Small intestine (tissue), 7 donors: ENCODE results near the gene ZC3H13. TPM values are rescaled to one million over a fixed set of nuclear protein-coding genes. Genes with fewer than 3 reads are reported as not detected.

Experiments
- DNase-seq, 2 donors: peaks; one replicate each; pipeline versions ENCODE4 v3.0.0 to v3.0.0-alpha.2; 2013
- FAIRE-seq: peaks from 2 replicates; lab custom pipeline; 2012; peaks lifted over from hg19 to GRCh38; lab: Jason Lieb, UNC
- H3K27ac ChIP-seq, 3 donors: one replicate each; pipeline ENCODE4 v1.5.1; 2013; ENCODE audit warnings: low read length in 2 of 3, mild to moderate bottlenecking in 2 of 3, control low read depth in 1 of 3, inconsistent platforms in 1 of 3, low read depth in 1 of 3, moderate library complexity in 1 of 3
- H3K27me3 ChIP-seq, 3 donors: one replicate each; pipeline ENCODE4 v1.6.1; 2013; ENCODE audit warnings: low read length in 3 of 3, inconsistent platforms in 1 of 3; ENCODE audit not compliant: control insufficient read depth in 3 of 3, insufficient read depth in 3 of 3
- H3K36me3 ChIP-seq, 3 donors: one replicate each; pipeline ENCODE4 v1.6.1; 2013; ENCODE audit warnings: low read length in 3 of 3, inconsistent platforms in 1 of 3, low read depth in 1 of 3, mild to moderate bottlenecking in 1 of 3, moderate library complexity in 1 of 3; ENCODE audit not compliant: control insufficient read depth in 3 of 3, insufficient read depth in 2 of 3
- H3K4me1 ChIP-seq, 3 donors: one replicate each; pipeline ENCODE4 v1.6.1; 2013; ENCODE audit warnings: low read length in 2 of 3, inconsistent platforms in 1 of 3, low read depth in 1 of 3, mild to moderate bottlenecking in 1 of 3, moderate library complexity in 1 of 3; ENCODE audit not compliant: control insufficient read depth in 3 of 3, insufficient read depth in 2 of 3
- H3K4me3 ChIP-seq, 3 donors: one replicate each; pipeline ENCODE4 v1.5.1; 2013; ENCODE audit warnings: low read length in 3 of 3, control low read depth in 1 of 3, inconsistent platforms in 1 of 3, low read depth in 1 of 3, mild to moderate bottlenecking in 1 of 3, moderate library complexity in 1 of 3
- H3K9me3 ChIP-seq, 2 donors: one replicate each; pipeline ENCODE4 v1.6.1; 2013; ENCODE audit warnings: low read depth in 1 of 2, low read length in 1 of 2; ENCODE audit not compliant: control insufficient read depth in 2 of 2, insufficient read depth in 1 of 2
- WGBS, 3 donors: extraction: QIAGEN DNeasy Blood & Tissue Kit; methylation state at CpG; one replicate each; pipeline ENCODE4 v1.1.7; 2013; 5-methylcytosine and 5-hydroxymethylcytosine counted together
- polyA plus RNA-seq, 4 donors: library from polyadenylated mRNA; stranded (reverse) in 3 of 4; unstranded in 1 of 4; fragments of 200-250 nt in 3 of 4; fragments of 120-200 nt in 1 of 4; gene quantifications; one replicate each; pipeline versions ENCODE4 v1.2.1 to v1.2.3, GENCODE V29; 2013
- donor health status: healthy with polysubstance abuse.
- donor health status: control.
- donor health status: control.
- donor health status: Bipolar disorder and iron deficiency.
- donor health status: healthy.

Gene ZC3H13
- polyA plus RNA-seq, 4 donors = 9.2 to 34.5 (median 10.8) TPM

DNA sequence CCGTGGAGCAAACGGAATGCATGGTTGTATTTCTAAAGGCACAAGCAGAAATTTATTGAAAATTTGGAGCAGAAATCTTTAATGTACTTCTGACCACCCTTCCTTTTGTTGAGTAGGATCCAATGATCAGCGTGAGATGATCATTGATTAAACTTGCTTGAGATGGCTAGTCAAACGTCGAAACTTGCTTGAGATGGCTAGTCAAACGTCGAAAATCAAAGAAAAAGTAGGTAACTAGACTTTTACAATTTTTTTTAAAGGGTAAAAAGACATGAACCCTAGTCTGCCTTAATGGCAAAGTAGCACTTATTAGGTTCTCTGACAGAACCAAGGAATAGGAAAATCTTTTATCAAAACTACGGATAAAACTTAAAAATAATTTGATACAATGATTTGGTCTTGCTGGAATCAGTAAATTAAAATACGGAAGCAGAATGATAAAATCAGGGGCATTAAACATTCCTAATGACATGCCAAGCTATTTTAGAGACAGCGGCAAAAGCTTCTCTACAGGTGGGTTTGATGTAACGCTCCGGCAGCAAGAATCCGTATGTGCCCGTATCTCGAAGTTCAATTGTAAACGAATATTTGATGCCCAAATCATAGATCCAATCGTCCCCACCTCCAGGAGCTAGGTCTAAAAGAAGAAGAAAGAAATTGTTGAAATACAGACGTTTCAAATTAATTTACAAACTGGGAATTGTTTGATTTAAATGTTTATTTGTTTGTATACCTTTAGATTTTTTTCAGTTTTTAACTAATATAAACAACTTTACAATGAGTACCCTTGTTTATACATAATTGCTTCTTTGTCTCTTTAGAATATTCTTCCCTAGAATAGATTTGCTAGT lies 841 bp upstream of the ZC3H13 start:
- Histone ChIP-seq H3K27me3 (peaks cover 0 to 3% (median 0%) of the 10 kb centered on the region in 3 donors), H3K9me3 (no peaks in the 10 kb centered on the region), H3K4me3 (peak overlapping the region; percentile 42 to 90 (median 86)), H3K4me1 (peaks cover 2 to 5% (median 2%) of the 10 kb centered on the region in 3 donors), H3K36me3 (no peaks in the 10 kb centered on the region), H3K27ac (peak overlapping the region in 2 of 3 donors; percentile 90 to 97)
- WGBS, 3 donors = 21 to 23% (median 21%) methylated on average over 18 of the region's 18 CpGs
- FAIRE-seq (no peak), DNase-seq (peak in 1 of 2 donors; percentile 18)

DNA sequence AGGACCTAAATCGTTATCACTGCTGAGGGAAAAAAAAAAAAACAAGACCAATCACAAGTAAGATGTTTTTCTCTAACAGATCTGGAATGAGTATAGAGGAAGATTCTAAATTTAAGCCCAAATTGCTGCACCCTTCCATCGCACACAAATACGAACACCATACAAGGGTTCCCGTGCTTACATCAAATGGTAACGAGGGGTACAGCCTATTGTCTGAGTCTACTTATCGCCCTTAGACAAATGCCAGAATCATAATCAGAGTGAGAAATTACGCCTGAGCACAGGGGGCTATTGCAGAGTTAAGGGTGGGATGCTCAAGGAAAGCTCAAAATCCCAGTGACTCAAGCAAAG lies 603 bp downstream of the ZC3H13 start:
- H3K4me3 ChIP-seq = peak overlapping the region; percentile 86 to 90 (median 89)
- no peak for DNase-seq
- FAIRE-seq = no peak
- no peaks in the 10 kb centered on the region for H3K36me3 ChIP-seq
- H3K27ac ChIP-seq = peak overlapping the region; percentile 90 to 97 (median 96)
- H3K4me1 ChIP-seq = peaks cover 2 to 5% (median 2%) of the 10 kb centered on the region in 3 donors
- no peaks in the 10 kb centered on the region for H3K9me3 ChIP-seq
- WGBS, 3 donors = 0 to 1% (median 1%) methylated on average over 7 of the region's 7 CpGs
- peaks cover 0 to 3% (median 0%) of the 10 kb centered on the region in 3 donors for H3K27me3 ChIP-seq

DNA sequence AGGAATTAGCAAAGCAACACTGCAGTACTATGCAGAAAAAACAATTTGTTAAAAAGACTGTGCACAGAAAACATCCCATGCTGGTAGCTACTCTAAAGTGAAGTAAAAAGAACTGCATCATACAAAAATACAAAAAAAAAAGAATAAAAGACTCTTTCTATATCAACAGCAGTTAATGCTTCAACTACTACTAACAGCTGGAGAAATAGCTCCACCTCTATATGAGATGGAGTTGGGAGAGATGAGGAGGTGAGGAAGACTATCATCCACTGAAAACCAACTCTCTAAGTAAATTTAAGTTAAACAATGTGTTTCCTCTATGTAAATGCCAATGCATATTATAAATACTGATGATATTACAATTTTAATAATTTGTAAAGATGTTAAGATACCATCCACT lies 1.8 kb downstream of the ZC3H13 start:
- no peak for DNase-seq
- no peaks in the 10 kb centered on the region for H3K9me3 ChIP-seq
- FAIRE-seq = no peak
- H3K4me1 ChIP-seq = peaks cover 2 to 5% (median 2%) of the 10 kb centered on the region in 3 donors
- H3K4me3 ChIP-seq = no peak overlapping the region
- peaks cover 0 to 3% (median 0%) of the 10 kb centered on the region in 3 donors for H3K27me3 ChIP-seq
- no peaks in the 10 kb centered on the region for H3K36me3 ChIP-seq
- H3K27ac ChIP-seq = no peak overlapping the region

DNA sequence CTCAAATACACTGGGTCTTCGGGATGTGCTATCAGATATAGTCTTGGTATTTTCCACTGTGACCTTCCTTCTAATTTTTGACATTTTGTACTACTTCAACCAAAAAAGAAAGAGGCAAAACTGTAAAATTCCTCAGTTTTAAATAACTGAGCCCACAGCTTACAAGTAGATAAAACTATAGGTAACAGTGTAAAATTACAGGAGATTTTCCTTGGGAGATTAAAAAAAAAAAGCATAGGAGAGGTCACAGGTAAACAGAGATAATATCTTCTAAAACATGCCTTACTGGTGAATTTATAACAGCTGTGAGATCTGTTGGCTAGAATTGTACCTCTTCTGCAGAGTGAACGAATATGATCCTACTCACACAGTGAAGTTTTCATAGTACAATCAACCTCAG lies 7.1 kb downstream of the ZC3H13 start:
- WGBS, 3 donors = 78 to 89% (median 79%) methylated on average over 2 of the region's 2 CpGs
- Histone ChIP-seq H3K4me1 (no peaks in the 10 kb centered on the region), H3K36me3 (peaks cover 0 to 3% (median 0%) of the 10 kb centered on the region in 3 donors), H3K9me3 (no peaks in the 10 kb centered on the region), H3K4me3 (no peak overlapping the region), H3K27ac (no peak overlapping the region), H3K27me3 (no peaks in the 10 kb centered on the region)
- no peak for FAIRE-seq
- DNase-seq = no peak

DNA sequence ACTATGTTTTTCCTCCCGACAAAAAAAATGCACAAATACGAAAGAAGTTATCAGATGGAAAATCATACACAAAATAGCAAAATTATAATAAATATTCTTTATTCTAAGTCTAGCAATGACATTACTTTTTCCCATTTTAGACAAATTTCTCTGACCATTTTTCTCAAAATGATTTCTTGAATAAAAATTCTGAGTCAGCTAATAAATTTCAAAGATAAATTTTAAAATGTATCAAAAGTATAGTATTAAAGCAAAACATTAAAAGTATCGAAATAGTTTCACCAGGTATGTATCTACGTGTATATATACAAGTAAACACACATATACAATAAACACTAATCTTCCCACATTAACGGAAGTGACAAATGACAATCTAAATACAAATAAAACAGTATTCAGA lies 8.9 kb downstream of the ZC3H13 start:
- WGBS, 3 donors = 93 to 96% (median 96%) methylated on average over 5 of the region's 5 CpGs
- H3K9me3 ChIP-seq = no peaks in the 10 kb centered on the region
- H3K27ac ChIP-seq = no peak overlapping the region
- H3K4me3 ChIP-seq = no peak overlapping the region
- H3K27me3 ChIP-seq = no peaks in the 10 kb centered on the region
- FAIRE-seq = peak; percentile 68
- peaks cover 0 to 3% (median 0%) of the 10 kb centered on the region in 3 donors for H3K36me3 ChIP-seq
- no peak for DNase-seq
- H3K4me1 ChIP-seq = no peaks in the 10 kb centered on the region

DNA sequence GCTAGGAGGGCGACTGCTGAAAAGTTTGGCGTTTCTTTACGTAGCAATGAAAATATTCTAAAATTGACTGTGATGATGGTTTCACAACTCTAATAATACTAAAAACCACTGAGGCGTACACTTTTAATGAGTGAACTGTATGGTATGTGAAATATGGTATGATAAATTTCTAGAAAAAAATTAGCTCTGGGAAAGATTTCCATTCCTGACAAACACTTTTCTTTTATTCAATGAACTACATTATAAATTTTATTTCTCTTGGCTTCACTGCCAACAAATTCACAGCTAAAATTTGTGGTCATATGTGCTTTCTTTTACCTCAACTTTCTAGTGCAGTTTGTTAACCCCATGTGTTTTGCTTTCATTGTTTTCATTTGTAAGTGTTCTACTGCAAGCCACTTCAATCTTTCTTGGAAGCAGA lies 11.1 kb downstream of the ZC3H13 start:
- Histone ChIP-seq H3K9me3 (no peaks in the 10 kb centered on the region), H3K4me3 (no peak overlapping the region), H3K27me3 (no peaks in the 10 kb centered on the region), H3K36me3 (peaks cover 0 to 3% (median 0%) of the 10 kb centered on the region in 3 donors), H3K27ac (no peak overlapping the region), H3K4me1 (peaks cover 0 to 4% (median 0%) of the 10 kb centered on the region in 3 donors)
- FAIRE-seq (no peak), DNase-seq (no peak)
- 91 to 98% (median 95%) methylated on average over 4 of the region's 4 CpGs for WGBS, 3 donors

DNA sequence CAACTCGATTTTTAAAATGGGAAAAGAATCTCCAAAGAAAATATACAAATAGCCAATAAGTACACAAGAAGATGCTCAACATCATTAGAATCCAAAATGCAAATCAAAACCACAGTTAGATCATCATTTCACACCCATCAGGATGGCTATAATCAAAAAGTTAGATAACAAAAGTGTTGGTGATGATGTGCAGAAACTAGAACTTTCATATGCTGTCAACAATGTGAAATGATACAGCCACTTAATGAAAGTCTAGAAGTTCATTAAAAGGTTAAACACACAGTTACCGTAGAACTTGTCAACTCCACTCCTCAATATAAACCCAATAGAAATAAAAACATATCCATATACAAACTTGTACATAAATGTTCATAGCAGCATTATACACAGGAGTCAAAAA lies 11.8 kb downstream of the ZC3H13 start:
- Histone ChIP-seq H3K4me3 (no peak overlapping the region), H3K27ac (no peak overlapping the region), H3K4me1 (peaks cover 0 to 4% (median 0%) of the 10 kb centered on the region in 3 donors), H3K27me3 (no peaks in the 10 kb centered on the region), H3K9me3 (no peaks in the 10 kb centered on the region), H3K36me3 (peaks cover 0 to 3% (median 0%) of the 10 kb centered on the region in 3 donors)
- DNase-seq (no peak), FAIRE-seq (no peak)
- WGBS, 3 donors = 84 to 85% (median 85%) methylated on average over 2 of the region's 2 CpGs

DNA sequence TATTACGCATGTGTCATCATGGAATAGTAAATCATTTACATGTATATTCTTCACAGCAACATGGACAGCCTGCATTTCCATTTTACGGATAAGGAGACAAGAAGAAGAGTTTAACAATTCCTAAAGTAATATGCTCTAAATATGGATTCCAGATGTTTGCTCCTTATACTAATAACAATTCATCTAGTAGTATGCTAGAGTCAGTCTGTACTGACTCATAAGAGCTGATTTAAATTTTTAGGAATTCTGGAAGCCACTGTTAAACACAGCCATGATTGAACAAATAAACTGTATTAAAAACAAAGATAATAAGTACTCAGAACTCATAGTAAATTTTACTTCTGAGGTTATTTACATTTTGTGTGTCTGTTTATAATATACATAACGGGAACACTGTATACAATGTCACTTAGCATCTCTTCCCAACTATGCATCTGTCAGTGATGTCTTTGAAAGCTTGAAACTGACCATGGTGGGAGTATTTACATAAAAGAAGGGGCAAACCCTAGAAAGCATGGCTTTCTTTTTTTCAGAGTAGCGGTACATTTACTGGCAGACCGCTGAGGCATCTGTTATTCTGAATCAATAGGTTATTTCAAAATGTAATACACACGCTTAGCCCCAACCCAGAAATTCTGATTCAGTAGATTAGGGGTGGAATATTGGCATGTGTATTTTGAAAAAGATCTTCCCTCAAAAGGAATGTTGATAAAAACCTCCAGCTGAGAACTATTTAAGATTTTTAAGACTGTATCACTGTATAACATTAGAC lies 12.9 kb downstream of the ZC3H13 start:
- H3K27ac ChIP-seq = peak overlapping the region in 1 of 3 donors; percentile 75
- no peak overlapping the region for H3K4me3 ChIP-seq
- no peak for FAIRE-seq
- no peak for DNase-seq
- no peaks in the 10 kb centered on the region for H3K9me3 ChIP-seq
- peaks cover 0 to 3% (median 0%) of the 10 kb centered on the region in 3 donors for H3K36me3 ChIP-seq
- WGBS, 3 donors = 86 to 98% (median 96%) methylated on average over 6 of the region's 6 CpGs
- H3K4me1 ChIP-seq = peaks cover 0 to 4% (median 0%) of the 10 kb centered on the region in 3 donors
- H3K27me3 ChIP-seq = no peaks in the 10 kb centered on the region
